Caco-2 (cell line): ENCODE results near the gene KLB. TPM values are rescaled to one million over a fixed set of nuclear protein-coding genes. Genes with fewer than 3 reads are reported as not detected.
"Not testable (repeated sequence)": the region's sequence is repeated elsewhere in the genome, so short reads cannot be mapped to it uniquely, and the experiment has no call there.

Experiments
- BruUV-seq: library from RNA; stranded (reverse); fragments of 400-500 nt; replicated peaks from 2 replicates; lab custom pipeline; 2021; lab: Mats Ljungman, UMichigan
- CTCF ChIA-PET: fragments of 300-600 bp; sonication (Branson Sonifier 250); formaldehyde crosslinking; loops from one replicate; lab custom pipeline; 2022; ENCODE audit warnings: antibody characterized with exemption; lab: Charles Lee
- POLR2A ChIA-PET: fragments of 300-600 bp; sonication (Branson Sonifier 250); formaldehyde crosslinking; loops from one replicate; lab custom pipeline; 2022; ENCODE audit warnings: antibody characterized with exemption; lab: Charles Lee
- DNase-seq, 2 experiments: peaks; one replicate each; pipeline versions ENCODE4 v3.0.0 to v3.0.0-alpha.2; 2020 to 2022
- H3K27me3 ChIP-seq: replicated peaks from 2 replicates; pipeline ENCODE4 v1.6.0; 2011; ENCODE audit warnings: low read length; ENCODE audit not compliant: control insufficient read depth, insufficient read depth
- H3K36me3 ChIP-seq: 2 replicates; pipeline ENCODE4 v1.5.1; 2011; ENCODE audit warnings: low read length; ENCODE audit not compliant: control insufficient read depth, insufficient read depth
- H3K4me1 ChIP-seq: fragments of 250-450 bp; sonication (Bioruptor Pico); 2 replicates; pipeline ENCODE4 v1.5.1; 2020; ENCODE audit warnings: mild to moderate bottlenecking
- H3K4me3 ChIP-seq: 2 replicates; pipeline ENCODE4 v1.5.1; 2011; ENCODE audit warnings: low read depth, mild to moderate bottlenecking, control low read depth, low read length
- H3K9me3 ChIP-seq: fragments of 250-450 bp; sonication (Bioruptor Pico); 2 replicates; pipeline ENCODE4 v1.5.1; 2020; ENCODE audit warnings: mild to moderate bottlenecking, moderate library complexity
- H3K27ac Mint-ChIP-seq: one replicate; pipeline ENCODE4 v1.8.0; 2022; ENCODE audit warnings: mixed read lengths; ENCODE audit not compliant: unreplicated experiment
- H3K27me3 Mint-ChIP-seq: one replicate; pipeline ENCODE4 v1.8.0; 2022; ENCODE audit warnings: mixed read lengths; ENCODE audit not compliant: insufficient read depth, unreplicated experiment
- H3K36me3 Mint-ChIP-seq: one replicate; pipeline ENCODE4 v1.8.0; 2022; ENCODE audit warnings: mild to moderate bottlenecking, mixed read lengths; ENCODE audit not compliant: insufficient read depth, unreplicated experiment
- H3K4me1 Mint-ChIP-seq: one replicate; pipeline ENCODE4 v1.8.0; 2022; ENCODE audit warnings: low read depth, mixed read lengths; ENCODE audit not compliant: unreplicated experiment
- H3K4me3 Mint-ChIP-seq: one replicate; pipeline ENCODE4 v1.8.0; 2022; ENCODE audit warnings: mild to moderate bottlenecking, moderate library complexity, mixed read lengths; ENCODE audit not compliant: unreplicated experiment
- H3K9me3 Mint-ChIP-seq: one replicate; pipeline ENCODE4 v1.8.0; 2022; ENCODE audit warnings: mixed read lengths; ENCODE audit not compliant: unreplicated experiment
- CTCF ChIP-seq, 2 experiments: fragments of 200-600 bp in 1 of 2; IDR thresholded peaks; 1 replicate in 1 of 2; 2 replicates in 1 of 2; pipeline versions ENCODE4 v1.5.1 to v1.8.0; 2011 to 2022; ENCODE audit warnings: antibody characterized with exemption in 1 of 2, control low read depth in 1 of 2, inconsistent platforms in 1 of 2, low read depth in 1 of 2, low read length in 1 of 2, mild to moderate bottlenecking in 1 of 2, moderate library complexity in 1 of 2; ENCODE audit not compliant: insufficient read depth in 1 of 2, severe bottlenecking in 1 of 2, unreplicated experiment in 1 of 2
- intact Hi-C: fragments of 100-400 bp; cut with micrococcal nuclease; formaldehyde crosslinking; loops from one replicate; pipeline ENCODE4 v1.10.0; 2022; ENCODE audit not compliant: unreplicated experiment
- total RNA-seq: library from RNA; stranded (reverse); gene quantifications from 2 replicates; pipeline ENCODE4 v1.2.3, GENCODE V29; 2022

KLB gene
- total RNA-seq, 1 experiment from 2014 or later: 2.2 TPM

- Mint-ChIP-seq H3K27ac (no peak overlapping the region), H3K4me1 (no peaks in the 10 kb centered on the region), H3K9me3 (no peaks in the 10 kb centered on the region), H3K27me3 (no peaks in the 10 kb centered on the region), H3K4me3 (no peak overlapping the region), H3K36me3 (peaks cover 6% of the 10 kb centered on the region)
- no TSS peak for BruUV-seq
- no peaks in the 10 kb centered on the region for H3K36me3 ChIP-seq
- intact Hi-C loops: no loop called here
- TF ChIP-seq CTCF (IDR thresholded peaks at IDR 0.05; ENCODE audit: insufficient read depth in 1 of 2, low read depth in 1 of 2, low read length in 1 of 2, severe bottlenecking in 1 of 2, unreplicated experiment in 1 of 2): no peak
- H3K9me3 ChIP-seq: no peaks in the 10 kb centered on the region
- no peak for DNase-seq
- CTCF ChIA-PET: no interaction called here
- no peak overlapping the region for H3K4me3 ChIP-seq
- peaks cover 15% of the 10 kb centered on the region for H3K4me1 ChIP-seq
- POLR2A ChIA-PET: no interaction called here
- no peaks in the 10 kb centered on the region for H3K27me3 ChIP-seq
Measured at GRCh38 chr4:39410415-39410814, 3.7 kb downstream of the KLB start.

- DNase-seq, H3K4me3 Mint-ChIP-seq, H3K4me1 Mint-ChIP-seq, H3K9me3 Mint-ChIP-seq, H3K4me3 ChIP-seq, H3K27me3 Mint-ChIP-seq, H3K36me3 ChIP-seq, H3K9me3 ChIP-seq, H3K36me3 Mint-ChIP-seq, POLR2A ChIA-PET, H3K27ac Mint-ChIP-seq, H3K27me3 ChIP-seq, intact Hi-C loops, BruUV-seq, CTCF ChIA-PET: not testable (repeated sequence)
- peaks cover 22% of the 10 kb centered on the region for H3K4me1 ChIP-seq
Measured at GRCh38 chr4:39411561-39411960, 4.8 kb downstream of the KLB start.

- BruUV-seq: no TSS peak
- H3K27ac Mint-ChIP-seq: no peak overlapping the region
- no peaks in the 10 kb centered on the region for H3K27me3 Mint-ChIP-seq
- H3K9me3 Mint-ChIP-seq: no peaks in the 10 kb centered on the region
- ChIA-PET CTCF (no interaction called here), POLR2A (no interaction called here)
- H3K4me1 Mint-ChIP-seq: no peaks in the 10 kb centered on the region
- H3K4me3 ChIP-seq: no peak overlapping the region
- no peaks in the 10 kb centered on the region for H3K36me3 Mint-ChIP-seq
- H3K4me1 ChIP-seq: peaks cover 36% of the 10 kb centered on the region
- intact Hi-C loops: no loop called here
- no peaks in the 10 kb centered on the region for H3K27me3 ChIP-seq
- H3K4me3 Mint-ChIP-seq: no peak overlapping the region
- TF ChIP-seq CTCF (IDR thresholded peaks at IDR 0.05; ENCODE audit: insufficient read depth in 1 of 2, low read depth in 1 of 2, low read length in 1 of 2, severe bottlenecking in 1 of 2, unreplicated experiment in 1 of 2): no peak
- no peak for DNase-seq
- no peaks in the 10 kb centered on the region for H3K36me3 ChIP-seq
- no peaks in the 10 kb centered on the region for H3K9me3 ChIP-seq
Measured at GRCh38 chr4:39415678-39416283, 9.1 kb downstream of the KLB start.
